B cell (primary cell): ENCODE measurements around the gene STK11. TPM values are rescaled to one million over a fixed set of nuclear protein-coding genes. Genes with fewer than 3 reads are reported as not detected.

Source experiments
- ATAC-seq: fragments of 200-7000 bp; cut with Tn5 transposase; one replicate; pipeline ENCODE4 v1.10.0; 2021; ENCODE audit warnings: low read depth, mild to moderate bottlenecking, moderate number of reproducible peaks, moderate library complexity
- CTCF ChIA-PET: fragments of 350-600 bp; sonication (Branson Sonifier 250); formaldehyde crosslinking; loops from one replicate; lab custom pipeline; 2021; ENCODE audit warnings: antibody characterized with exemption, inconsistent platforms; lab: Charles Lee
- POLR2A ChIA-PET: fragments of 350-600 bp; sonication (Branson Sonifier 250); formaldehyde crosslinking; loops from one replicate; lab custom pipeline; 2021; ENCODE audit warnings: antibody characterized with exemption; lab: Charles Lee
- DNase-seq: peaks from one replicate; pipeline ENCODE4 v3.0.0; 2013
- H2AFZ ChIP-seq: 2 replicates; pipeline ENCODE4 v1.6.1; 2012; ENCODE audit warnings: mild to moderate bottlenecking, low read depth, low read length; ENCODE audit not compliant: insufficient read depth, poor library complexity, severe bottlenecking
- H3K27ac ChIP-seq, 2 donors: 1 replicate in 1 of 2; 2 replicates in 1 of 2; pipeline ENCODE4 v1.5.1; 2012 to 2013; ENCODE audit warnings: low read length in 2 of 2, mild to moderate bottlenecking in 2 of 2, moderate library complexity in 1 of 2
- H3K27me3 ChIP-seq, 4 experiments: fragments of 200-600 bp in 1 of 4; sonication (generic) in 1 of 4; replicated peaks in 1 of 4; 1 replicate in 2 of 4; 2 replicates in 2 of 4; pipeline versions ENCODE4 v1.6.1 to v1.7.0; 2013 to 2016; ENCODE audit warnings: low read length in 3 of 4, mild to moderate bottlenecking in 2 of 4, mixed read lengths in 1 of 4, moderate library complexity in 1 of 4; ENCODE audit not compliant: insufficient read depth in 4 of 4, control insufficient read depth in 3 of 4; ENCODE audit errors: control extremely low read depth in 1 of 4
- H3K36me3 ChIP-seq, 2 experiments: replicated peaks in 1 of 2; 1 replicate in 1 of 2; 2 replicates in 1 of 2; pipeline versions ENCODE4 v1.6.1 to v1.7.1; 2013; ENCODE audit warnings: low read length in 1 of 2; ENCODE audit not compliant: insufficient read depth in 2 of 2, control insufficient read depth in 1 of 2; ENCODE audit errors: control extremely low read depth in 1 of 2, extremely low read depth in 1 of 2
- H3K4me1 ChIP-seq, 2 donors: fragments of 200-600 bp in 1 of 2; sonication (generic) in 1 of 2; 1 replicate in 1 of 2; 2 replicates in 1 of 2; pipeline versions ENCODE4 v1.5.1 to v1.6.1; 2013 to 2017; ENCODE audit warnings: low read length in 2 of 2; ENCODE audit not compliant: control insufficient read depth in 2 of 2, insufficient read depth in 2 of 2
- H3K4me2 ChIP-seq: replicated peaks from 2 replicates; pipeline ENCODE3; 2012; ENCODE audit warnings: mild to moderate bottlenecking, low read depth, low read length; ENCODE audit not compliant: poor library complexity, severe bottlenecking
- H3K4me3 ChIP-seq, 5 experiments: fragments of 200-600 bp in 1 of 5; sonication (generic) in 1 of 5; 1 replicate in 3 of 5; 2 replicates in 2 of 5; pipeline versions ENCODE4 v1.5.1 to v1.7.0; 2011 to 2016; ENCODE audit warnings: low read length in 4 of 5, mild to moderate bottlenecking in 4 of 5, low read depth in 2 of 5, control low read depth in 1 of 5, moderate library complexity in 1 of 5; ENCODE audit not compliant: insufficient read depth in 1 of 5; ENCODE audit errors: control extremely low read depth in 1 of 5, extremely low read depth in 1 of 5
- H3K79me2 ChIP-seq: fragments of 200-600 bp; sonication (generic); one replicate; pipeline ENCODE4 v1.6.0; 2016; ENCODE audit warnings: low read length; ENCODE audit not compliant: control insufficient read depth, insufficient read depth
- H3K9ac ChIP-seq: fragments of 200-600 bp; sonication (generic); 2 replicates; pipeline ENCODE4 v1.6.1; 2017; ENCODE audit warnings: mild to moderate bottlenecking, low read length, moderate library complexity
- H3K9me3 ChIP-seq, 3 donors: one replicate each; pipeline versions ENCODE4 v1.6.1 to v1.7.1; 2013; ENCODE audit warnings: low read length in 2 of 3; ENCODE audit not compliant: control insufficient read depth in 2 of 3, insufficient read depth in 1 of 3; ENCODE audit errors: control extremely low read depth in 1 of 3
- H4K20me1 ChIP-seq: 2 replicates; pipeline ENCODE4 v1.6.0; 2012; ENCODE audit warnings: mild to moderate bottlenecking, low read length; ENCODE audit not compliant: insufficient read depth, control insufficient read depth, poor library complexity, severe bottlenecking
- H3K27ac Mint-ChIP-seq: one replicate; pipeline ENCODE4 v1.8.0; 2021; ENCODE audit warnings: mixed read lengths
- H3K27me3 Mint-ChIP-seq: one replicate; pipeline ENCODE4 v1.8.0; 2021; ENCODE audit warnings: mixed read lengths
- H3K4me1 Mint-ChIP-seq: one replicate; pipeline ENCODE4 v1.8.0; 2021; ENCODE audit warnings: mixed read lengths
- H3K4me3 Mint-ChIP-seq: one replicate; pipeline ENCODE4 v1.8.0; 2021; ENCODE audit warnings: mixed read lengths
- H3K9me3 Mint-ChIP-seq: one replicate; pipeline ENCODE4 v1.8.0; 2022; ENCODE audit warnings: mixed read lengths; ENCODE audit not compliant: insufficient read depth
- CTCF ChIP-seq: fragments of 200-600 bp; IDR thresholded peaks from one replicate; pipeline ENCODE4 v1.8.0; 2022; ENCODE audit warnings: antibody characterized with exemption, mild to moderate bottlenecking
- EZH2 ChIP-seq: IDR thresholded peaks from 2 replicates; pipeline ENCODE4 v1.6.1; 2012; ENCODE audit warnings: borderline replicate concordance, low read depth, mild to moderate bottlenecking, moderate library complexity, low read length; ENCODE audit not compliant: insufficient read depth, poor library complexity, severe bottlenecking
- WGBS: methylation state at CpG from one replicate; pipeline ENCODE4 v1.1.5; 2013; ENCODE audit warnings: missing lambda C conversion rate; ENCODE audit not compliant: insufficient coverage; 5-methylcytosine and 5-hydroxymethylcytosine counted together
- intact Hi-C: fragments of 100-400 bp; cut with micrococcal nuclease; formaldehyde crosslinking; loops from one replicate; pipeline ENCODE4 v1.10.0; 2022
- polyA plus RNA-seq: library from polyadenylated mRNA; depleted of rRNA; stranded (reverse); fragments of >200 nt; gene quantifications from 2 replicates; pipeline ENCODE4 v1.2.3, GENCODE V29; 2012
- total RNA-seq, 2 donors: library from RNA; stranded (reverse); fragments of 120-200 nt in 1 of 2; gene quantifications; 1 replicate in 1 of 2; 2 replicates in 1 of 2; pipeline versions ENCODE4 v1.2.3 to v1.2.4, GENCODE V29; 2013 to 2022

STK11 gene
- total and polyA plus RNA-seq, 2 donors (not counting 1 experiment from before 2014, with no cell fraction given), result 87.9 to 89.9 TPM

GRCh38 chr19:1267477-1268225, 62.1 kb downstream of the STK11 start:
- no peaks in the 10 kb centered on the region for H3K27me3 ChIP-seq
- Mint-ChIP-seq H3K27me3 (no peaks in the 10 kb centered on the region), H3K9me3 (no peaks in the 10 kb centered on the region), H3K4me3 (peak overlapping the region; percentile 95), H3K4me1 (peaks cover 82% of the 10 kb centered on the region), H3K27ac (peak overlapping the region; percentile 95)
- CTCF ChIA-PET, result interaction anchor here (2.9 to 10.0 kb wide), 3 partner anchors 14 to 24 kb away, joined by 31 to 658 read pairs (median 113); partner anchors contain the start of gene ATP5F1D
- intact Hi-C loops, result loop anchor here (2.0 to 5.0 kb wide), 2 partner anchors 165 to 223 kb away; partner anchors contain the start of genes GPX4, PCSK4 and REEP6
- peaks cover 73 to 86% of the 10 kb centered on the region in 2 donors for H3K4me1 ChIP-seq
- H3K79me2 ChIP-seq, result peaks cover 53% of the 10 kb centered on the region
- peaks cover 3 to 28% of the 10 kb centered on the region in 2 experiments for H3K36me3 ChIP-seq
- H4K20me1 ChIP-seq, result peaks cover 53% of the 10 kb centered on the region
- WGBS, result 33% methylated on average over 25 of the region's 35 CpGs
- H3K9ac ChIP-seq, result peak overlapping the region; percentile 57
- DNase-seq (peak; percentile 60), ATAC-seq (no peak)
- no peak for TF ChIP-seq CTCF
- no peak for TF ChIP-seq EZH2
- no peaks in the 10 kb centered on the region for H3K9me3 ChIP-seq
- no peak overlapping the region for H3K27ac ChIP-seq
- POLR2A ChIA-PET, result interaction anchor here (5.4 to 11.0 kb wide), 3 partner anchors 11 to 24 kb away, joined by 33 to 402 read pairs (median 305); partner anchors contain the start of genes ATP5F1D and MIDN
- peak overlapping the region in 1 of 5 experiments; percentile 64 for H3K4me3 ChIP-seq
- H2AFZ ChIP-seq, result no peak overlapping the region
- H3K4me2 ChIP-seq, result peak overlapping the region; percentile 83
